ENCODE data around the gene ACOT8.
A peak's percentile ranks its signal among the peaks of the same experiment; 100 is the strongest.
"Not testable (repeated sequence)": the region's sequence is repeated elsewhere in the genome, so short reads cannot be mapped to it uniquely, and the experiment has no call there.

ACOT8 gene

DNA sequence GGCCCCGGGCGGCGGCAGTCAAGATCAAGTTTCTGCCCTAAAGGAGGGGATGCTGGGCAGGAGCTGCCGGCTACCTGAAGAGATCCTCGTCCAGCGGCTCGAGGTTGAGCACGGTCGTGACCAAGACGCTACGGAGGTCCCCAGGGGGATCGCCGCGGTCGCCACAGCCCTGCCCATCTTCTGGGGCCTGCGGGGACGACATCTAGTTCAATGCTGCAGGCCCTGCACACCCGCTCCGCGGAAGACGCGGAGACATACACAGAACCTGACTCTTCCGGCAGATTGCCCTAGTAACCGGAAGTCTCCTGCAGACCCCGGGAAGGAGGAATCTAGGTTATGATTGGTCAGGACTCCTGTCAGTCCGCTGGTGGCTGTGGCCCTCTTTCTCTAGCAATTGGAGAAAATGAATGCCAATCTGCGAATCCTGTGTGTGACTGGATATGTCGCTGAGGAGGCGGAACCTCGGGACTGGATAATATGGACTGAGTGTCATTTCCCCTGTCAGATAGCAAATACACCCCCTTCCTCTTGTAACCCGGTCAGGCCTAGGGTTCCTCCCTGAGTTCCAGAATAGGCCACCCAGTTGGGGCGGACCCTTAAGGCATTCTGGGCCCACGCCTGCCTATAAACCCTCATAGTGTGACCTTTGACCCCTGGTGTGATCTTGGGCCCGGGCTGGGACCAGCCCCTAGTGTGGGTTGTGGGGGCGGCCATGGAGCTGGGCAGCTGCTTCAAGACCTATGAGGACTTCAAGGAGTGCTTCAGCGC lies at the start of gene ACOT8, which contains the start of gene ZSWIM3:
Gene ACOT8 (minus strand): TSS at position 279 of the 768 bp plus-strand sequence. CDS start 77 bp downstream, at position 202.
Gene ZSWIM3 (plus strand): TSS at position 501 of the 768 bp plus-strand sequence. CDS start 212 bp downstream, at position 713.
- peak; percentile 95 for DNase-seq

DNA sequence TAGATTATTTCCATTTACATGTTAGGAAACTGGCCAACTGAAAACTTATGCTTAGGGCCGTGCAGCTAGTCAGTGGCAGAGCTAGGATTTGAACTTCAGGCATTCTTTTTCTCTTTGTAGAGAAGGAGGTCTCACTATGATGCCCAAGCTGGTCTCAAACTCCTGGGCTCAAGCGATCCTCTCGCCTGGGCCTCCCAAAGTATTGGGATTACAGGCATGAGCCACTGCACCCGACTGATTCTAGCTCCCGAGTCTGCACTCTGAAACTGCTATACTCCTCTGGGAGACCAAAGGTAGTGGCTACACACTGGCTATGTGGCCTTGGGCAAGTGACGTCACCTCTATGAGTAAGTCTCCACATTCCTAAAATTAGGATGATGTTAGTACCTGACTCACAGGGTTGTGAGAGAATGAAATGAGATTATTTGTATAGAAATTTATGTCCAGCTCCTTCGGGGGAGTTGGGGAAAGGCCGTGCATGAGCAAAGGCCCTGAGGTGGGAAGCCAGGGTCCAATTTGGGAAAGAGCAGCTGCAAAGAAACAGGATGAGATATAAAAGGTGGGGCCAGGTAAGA lies 48.4 kb upstream of the ACOT8 start:
- no peak for DNase-seq

DNA sequence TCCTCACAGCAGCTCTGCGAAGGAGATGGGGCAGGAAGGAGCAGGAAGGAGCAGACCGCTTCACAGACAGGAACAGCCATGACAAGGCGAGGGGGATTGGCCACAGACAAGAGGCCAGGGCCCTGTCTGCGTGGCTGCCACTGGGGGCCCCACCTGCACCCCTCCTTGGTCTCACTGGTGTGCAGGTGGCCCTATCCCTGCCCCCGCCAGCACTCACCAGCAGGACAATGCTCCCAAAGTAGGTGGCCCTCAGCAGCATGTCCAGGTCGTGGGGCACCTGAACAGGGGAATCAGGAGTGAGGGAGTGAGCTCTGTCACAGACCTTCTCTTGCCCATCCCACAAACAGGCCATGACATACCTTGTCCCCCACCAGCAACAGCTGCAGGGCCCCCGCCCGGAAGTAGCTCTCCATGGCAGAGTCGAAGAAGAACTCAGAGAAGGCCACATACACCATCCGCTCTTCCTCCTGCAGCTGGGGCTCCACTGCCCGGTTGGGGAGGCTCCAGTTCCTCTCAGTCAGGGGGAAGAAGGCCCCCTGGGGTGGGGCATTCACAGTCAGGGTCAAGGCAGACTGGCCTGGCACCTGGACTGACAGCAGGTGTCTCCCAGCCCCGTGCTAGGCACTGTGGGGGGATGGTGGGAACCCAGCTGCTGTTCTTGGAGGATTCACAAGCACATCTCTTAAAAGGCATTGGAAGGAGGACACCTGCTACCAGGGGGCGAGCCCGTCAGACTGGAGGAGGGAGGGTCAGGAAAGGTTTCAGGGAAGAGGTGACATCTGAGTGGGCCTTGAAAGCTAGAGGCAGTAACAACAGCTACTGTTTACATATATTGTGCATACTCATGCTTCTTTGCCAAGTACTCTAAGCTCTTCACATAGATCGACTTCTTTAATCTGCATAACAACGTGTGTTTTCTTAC lies 47.7 kb upstream of the ACOT8 start:
- DNase-seq = no peak

DNA sequence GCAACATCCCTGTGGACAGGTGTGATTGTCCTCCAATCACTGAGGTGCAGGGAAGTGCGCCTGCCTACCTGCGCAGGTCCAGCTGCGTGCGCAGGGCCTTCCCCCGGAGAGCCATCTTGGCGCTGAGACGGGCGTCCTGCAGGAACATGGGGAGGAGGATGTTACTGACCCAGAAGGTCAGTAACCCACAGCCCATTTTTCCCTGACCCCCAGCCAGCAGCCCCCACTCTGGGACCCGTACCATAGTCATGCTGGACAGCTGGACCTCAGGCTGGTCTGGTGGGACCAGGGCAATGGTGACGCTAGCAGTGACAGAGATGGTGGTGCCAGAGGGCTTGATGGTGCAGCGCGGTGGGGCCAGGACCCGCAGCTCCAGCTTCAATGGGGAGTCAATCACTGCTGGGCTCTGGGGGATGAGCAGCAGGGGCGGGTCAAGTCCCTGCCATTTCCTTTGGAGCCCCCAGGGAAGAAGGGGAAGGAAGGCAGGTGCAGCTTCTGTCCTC lies 45.1 kb upstream of the ACOT8 start:
- no peak for DNase-seq

DNA sequence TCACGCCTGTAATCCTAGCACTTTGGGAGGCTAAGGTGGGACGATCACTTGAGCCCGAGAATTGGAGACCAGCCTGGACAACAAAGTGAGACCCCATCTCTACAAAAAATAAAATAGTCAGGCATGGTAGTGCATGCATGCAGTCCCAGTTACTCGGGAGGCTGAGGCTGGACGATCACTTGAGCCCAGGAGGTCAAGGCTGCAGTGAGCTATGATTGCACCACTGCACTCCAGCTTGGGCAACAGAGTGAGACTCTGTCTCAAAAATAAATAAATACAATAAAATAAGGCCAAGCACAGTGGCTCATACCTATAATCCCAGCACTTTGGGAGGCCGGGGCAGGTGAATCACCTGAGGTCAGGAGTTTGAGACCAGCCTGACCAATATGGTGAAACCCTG lies 44.1 kb upstream of the ACOT8 start:
- DNase-seq = not testable (repeated sequence)

DNA sequence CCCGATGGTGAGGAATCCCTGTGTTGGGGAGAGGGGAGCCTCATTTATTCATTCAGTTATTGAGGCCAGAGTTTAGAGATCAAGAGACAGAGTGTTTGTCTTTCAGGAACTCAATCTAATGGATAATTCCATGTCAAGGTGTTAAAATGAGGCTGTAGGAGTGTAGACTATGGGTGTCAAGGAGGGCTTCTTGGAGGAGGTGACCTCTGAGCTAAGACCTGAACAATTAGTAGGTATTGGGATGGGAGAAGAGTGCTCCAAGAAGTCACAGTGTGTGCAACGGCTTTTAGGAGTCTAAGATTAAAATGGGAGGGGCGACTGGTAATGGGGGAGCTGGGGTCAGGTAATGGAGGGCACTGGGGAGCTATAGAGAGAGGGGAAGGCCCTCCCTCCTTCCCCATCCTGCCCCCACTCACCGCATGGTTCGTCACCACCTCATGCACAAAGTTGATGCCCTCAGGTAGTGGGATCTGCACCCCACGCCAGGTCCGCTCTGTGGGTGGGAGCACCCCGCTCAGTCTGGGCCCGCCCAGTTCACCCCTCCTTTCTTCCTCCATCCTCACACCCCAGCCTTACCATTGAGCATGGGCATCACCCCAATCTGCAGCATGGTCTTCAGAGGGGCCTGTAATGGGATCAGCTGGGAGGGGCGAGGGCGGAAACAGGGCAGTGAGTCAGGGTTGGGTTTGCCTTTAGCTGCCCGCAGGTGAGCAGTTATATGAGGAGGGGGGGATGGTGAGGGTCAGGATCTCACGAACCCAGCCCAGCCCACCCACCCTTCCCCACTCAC lies 42.0 kb upstream of the ACOT8 start:
- DNase-seq = no peak

DNA sequence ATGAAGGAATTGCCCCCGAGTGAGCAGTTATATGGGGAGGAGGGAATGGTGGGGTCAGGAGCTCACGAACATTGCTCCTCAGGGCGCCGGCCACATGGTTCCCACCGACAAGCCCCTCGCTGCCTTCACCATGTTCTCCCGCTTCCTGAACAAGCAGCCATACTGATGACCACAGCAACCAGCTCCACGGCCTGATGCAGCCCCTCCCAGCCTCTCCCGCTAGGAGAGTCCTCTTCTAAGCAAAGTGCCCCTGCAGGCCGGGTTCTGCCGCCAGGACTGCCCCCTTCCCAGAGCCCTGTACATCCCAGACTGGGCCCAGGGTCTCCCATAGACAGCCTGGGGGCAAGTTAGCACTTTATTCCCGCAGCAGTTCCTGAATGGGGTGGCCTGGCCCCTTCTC lies 41.1 kb upstream of the ACOT8 start:
- DNase-seq = no peak

DNA sequence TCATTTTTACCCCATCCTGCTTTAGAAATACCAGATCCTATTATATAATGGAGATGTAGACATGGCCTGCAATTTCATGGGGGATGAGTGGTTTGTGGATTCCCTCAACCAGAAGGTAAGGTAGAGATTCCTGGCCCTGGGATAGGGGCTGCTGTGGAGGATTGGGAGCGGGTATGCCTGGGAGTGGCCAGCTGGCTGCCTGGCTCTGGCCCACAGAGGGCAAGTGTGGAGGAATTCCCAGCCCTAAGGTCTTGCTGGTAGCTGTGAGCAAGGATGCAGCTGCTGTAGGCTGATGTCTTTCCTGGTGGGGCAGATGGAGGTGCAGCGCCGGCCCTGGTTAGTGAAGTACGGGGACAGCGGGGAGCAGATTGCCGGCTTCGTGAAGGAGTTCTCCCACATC lies 40.5 kb upstream of the ACOT8 start:
- DNase-seq = no peak

DNA sequence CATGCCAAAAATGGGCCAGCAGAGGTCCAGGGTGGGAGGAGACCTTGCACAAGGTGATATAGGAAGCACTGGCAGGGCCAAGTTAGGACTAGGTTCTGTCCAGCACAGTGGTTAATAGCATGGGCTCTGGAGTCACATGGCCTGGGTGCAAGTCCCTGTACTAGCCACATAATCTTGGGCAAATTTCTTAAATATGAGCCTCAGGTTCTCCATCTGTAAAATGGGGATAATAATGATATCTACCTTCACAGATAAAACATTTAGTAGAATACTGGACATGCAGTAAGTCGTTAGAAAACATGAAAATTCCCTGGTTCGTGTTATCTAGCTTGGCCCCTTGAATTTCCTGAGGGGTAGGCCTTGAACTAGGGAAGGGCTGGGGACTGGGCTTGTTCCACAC lies 40.1 kb upstream of the ACOT8 start:
- DNase-seq = no peak

DNA sequence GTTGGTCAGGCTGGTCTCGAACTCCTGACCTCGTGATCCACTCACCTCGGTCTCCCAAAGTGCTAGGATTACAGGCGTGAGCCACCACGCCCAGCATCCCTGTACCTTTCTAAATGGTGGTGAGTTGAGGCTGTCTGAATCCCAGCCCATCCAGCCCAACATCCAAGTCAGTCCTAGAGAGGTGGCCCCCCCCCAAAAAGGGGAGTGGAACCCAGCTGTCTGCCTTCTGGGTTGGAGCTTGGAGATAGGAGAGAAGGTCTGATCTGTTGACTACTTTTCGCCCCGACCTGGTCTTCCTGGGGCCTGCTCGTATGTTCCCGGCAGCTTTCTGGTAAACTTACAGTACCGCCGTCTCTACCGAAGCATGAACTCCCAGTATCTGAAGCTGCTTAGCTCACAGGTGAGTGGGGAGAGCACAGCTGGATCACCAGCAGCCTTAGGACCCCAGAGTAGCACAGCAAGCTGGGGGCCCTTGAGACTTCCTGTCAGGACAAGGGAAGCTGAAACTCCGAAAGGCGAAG lies 39.5 kb upstream of the ACOT8 start:
- DNase-seq = no peak

DNA sequence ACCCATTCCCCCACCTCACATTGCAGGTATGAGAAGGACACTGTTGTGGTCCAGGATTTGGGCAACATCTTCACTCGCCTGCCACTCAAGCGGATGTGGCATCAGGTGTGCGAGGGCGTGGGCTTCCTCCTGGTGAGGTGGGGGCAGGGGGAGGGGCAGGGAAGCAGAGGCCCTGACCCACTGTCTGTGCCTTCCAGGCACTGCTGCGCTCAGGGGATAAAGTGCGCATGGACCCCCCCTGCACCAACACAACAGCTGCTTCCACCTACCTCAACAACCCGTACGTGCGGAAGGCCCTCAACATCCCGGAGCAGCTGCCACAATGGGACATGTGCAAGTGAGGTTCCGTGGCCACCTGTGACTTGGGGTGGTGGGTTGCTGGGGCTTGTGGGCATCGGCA lies 37.6 kb upstream of the ACOT8 start:
- DNase-seq = no peak

DNA sequence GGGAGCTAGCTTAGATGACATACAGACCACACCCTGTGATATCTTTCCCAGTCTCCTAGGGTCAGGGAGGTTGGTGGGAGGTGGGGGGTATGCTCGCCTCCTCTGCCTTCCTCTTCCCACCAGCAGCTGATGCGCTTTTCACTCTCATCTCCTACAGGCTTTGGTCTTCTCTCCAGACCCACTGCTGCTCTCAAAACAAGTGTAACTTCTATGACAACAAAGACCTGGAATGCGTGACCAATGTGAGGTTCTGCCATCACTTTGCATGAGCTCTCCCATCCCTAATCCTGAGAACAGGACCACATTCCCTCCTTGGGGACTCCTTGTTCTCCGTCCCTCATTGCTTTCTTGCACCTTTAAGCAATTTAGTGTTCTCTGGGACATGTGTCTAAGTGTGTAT lies 36.6 kb upstream of the ACOT8 start:
- no peak for DNase-seq

DNA sequence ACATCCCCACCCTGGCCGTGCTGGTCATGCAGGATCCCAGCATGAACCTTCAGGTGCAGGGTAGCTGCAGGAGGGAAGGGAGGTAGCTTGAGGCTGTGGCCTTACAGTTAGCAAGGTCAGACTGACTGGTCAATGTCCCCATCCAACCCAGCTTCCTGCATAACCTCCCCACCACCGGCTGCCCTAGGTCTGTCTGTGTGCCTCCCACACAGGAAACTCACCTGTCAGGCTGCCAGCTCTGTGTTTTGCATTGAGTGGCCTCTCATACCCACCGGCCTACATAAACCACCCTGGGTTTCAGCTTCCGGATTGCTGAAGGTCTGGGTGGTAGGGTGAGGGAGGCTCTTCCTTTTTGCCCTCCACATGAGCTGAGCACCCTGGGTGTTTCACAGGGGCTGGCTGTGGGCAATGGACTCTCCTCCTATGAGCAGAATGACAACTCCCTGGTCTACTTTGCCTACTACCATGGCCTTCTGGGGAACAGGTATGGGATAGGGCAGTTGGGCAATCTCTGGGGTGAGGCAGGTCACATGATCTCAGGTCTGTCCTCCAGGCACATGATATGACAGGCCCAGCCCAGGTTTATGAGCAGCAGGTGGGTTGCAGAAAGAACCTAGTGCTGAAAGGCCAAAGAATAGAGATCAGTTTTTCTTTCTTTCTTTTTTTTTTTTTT lies 35.8 kb upstream of the ACOT8 start:
- peak; percentile 50 for DNase-seq

DNA sequence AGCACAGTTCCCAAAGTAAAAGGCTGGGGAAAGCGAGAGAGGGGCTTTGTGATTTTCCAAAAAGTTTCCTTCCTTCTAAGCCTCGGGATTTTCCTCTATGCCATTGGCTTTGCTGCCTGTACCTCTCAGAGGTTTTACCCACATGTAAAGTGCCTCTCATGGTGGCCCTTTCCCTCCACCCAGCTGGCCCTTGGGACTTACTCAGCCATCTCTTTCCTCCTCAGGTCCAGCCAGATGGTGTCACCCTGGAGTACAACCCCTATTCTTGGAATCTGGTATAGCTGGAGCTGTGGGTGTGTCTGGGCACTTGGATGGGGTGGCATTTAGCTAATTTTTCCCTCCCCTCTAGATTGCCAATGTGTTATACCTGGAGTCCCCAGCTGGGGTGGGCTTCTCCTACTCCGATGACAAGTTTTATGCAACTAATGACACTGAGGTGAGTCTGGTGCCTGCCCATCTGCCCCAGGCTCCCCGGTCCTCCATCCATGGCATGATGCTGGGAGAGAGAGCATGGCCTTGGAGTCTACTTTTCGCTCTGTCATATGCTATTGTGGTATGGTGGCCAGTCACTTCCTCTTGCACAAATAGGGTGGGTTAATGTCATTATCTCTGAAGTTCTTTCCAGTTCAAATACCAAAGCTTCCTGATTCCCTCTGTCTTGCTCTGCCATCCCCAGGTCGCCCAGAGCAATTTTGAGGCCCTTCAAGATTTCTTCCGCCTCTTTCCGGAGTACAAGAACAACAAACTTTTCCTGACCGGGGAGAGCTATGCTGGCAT lies 35.0 kb upstream of the ACOT8 start:
- no peak for DNase-seq

DNA sequence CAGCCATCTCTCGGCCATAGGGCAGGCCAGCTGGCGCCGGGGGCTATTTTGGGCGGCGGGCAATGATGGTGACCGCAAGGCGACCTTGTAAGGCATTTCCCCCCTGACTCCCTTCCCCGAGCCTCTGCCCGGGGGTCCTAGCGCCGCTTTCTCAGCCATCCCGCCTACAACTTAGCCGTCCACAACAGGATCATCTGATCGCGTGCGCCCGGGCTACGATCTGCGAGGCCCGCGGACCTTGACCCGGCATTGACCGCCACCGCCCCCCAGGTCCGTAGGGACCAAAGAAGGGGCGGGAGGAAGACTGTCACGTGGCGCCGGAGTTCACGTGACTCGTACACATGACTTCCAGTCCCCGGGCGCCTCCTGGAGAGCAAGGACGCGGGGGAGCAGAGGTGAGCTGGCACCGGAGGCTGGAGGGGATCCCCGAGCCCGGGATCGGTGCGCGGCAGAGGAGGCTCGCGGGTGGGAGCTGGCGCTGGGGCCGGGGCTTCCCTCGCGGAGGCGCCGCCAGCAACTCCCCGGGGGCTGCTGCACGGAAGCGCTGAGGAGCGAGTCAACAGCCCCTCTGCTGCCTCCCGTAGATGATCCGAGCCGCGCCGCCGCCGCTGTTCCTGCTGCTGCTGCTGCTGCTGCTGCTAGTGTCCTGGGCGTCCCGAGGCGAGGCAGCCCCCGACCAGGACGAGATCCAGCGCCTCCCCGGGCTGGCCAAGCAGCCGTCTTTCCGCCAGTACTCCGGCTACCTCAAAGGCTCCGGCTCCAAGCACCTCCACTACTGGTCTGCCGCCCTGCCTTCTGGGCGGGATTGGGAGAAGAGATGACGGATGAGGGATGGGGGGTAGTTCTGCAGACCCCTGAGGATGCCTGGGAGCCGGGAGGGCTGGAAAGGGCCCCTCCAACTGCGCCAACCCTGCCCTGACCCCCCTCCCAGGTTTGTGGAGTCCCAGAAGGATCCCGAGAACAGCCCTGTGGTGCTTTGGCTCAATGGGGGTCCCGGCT lies 34.1 kb upstream of the ACOT8 start, which contains the start of the genes CTSA and NEURL2:
Gene CTSA (plus strand): TSS at position 351 of the 999 bp plus-strand sequence. CDS start 234 bp downstream, at position 585.
Gene NEURL2 (minus strand): TSS at position 224 of the 999 bp plus-strand sequence. CDS start 217 bp downstream, at position 7.
- peak; percentile 78 for DNase-seq

DNA sequence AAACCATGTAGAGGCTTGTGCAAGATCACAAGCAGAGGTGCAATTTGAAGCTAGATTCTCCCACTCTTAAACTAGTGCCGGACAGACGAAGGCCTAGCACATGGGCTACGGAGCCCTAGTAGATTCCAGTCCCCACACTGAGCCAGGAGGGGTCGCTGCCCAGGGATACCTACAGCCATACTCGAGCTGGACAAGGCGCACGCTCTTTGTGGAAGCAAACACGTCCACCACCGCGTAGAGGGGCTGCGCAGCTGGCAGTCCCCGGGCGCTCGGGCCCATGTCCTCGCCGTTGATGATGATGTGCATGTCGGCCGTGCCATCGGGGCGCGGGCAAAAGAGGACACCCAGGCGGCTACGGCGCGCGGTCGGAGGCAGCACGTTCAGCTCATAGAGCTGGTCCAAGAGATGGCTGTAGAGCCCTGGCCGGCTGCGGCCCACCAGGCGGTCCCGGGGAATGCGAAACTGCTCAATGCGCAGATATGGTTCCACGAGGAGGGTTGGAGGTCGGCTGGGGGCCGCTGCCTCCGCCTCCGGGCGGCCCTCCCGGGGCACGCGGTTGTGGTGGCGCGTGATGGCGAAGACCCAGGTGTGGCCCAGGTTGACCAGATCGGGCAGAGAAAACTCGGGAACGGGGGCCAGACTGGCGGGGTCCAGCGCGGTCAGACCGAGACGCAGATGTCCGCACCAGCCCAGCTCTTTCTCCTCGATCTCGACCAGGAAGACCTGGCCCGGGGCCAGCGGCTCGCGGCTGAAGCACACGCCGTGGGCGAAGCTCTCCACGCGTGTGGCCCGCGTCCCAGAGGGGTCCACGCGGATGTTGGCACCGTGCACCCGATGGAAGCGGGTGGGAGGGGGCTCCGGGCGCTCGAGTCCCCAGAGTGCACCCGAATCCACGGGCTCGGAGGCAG lies 33.1 kb upstream of the ACOT8 start:
- DNase-seq = peak; percentile 43

DNA sequence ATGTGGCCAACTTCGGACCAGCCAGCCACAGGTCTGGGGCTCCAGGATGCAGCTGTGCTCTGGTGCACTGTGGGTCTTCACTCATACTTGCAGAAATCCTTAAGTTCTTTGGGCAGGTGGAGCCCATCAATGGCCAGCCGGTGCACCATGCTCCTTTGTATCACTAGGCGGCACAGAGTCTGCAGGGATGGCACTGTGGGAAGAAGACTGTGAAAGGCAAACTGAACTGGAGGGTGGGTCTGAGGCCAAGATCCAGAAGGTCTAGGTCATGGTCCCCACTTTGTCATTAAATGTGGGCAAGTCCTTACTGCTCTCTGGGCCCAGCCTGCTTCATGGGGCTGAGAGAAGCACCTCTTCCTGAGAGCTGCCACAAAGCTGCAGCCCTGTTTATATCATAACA lies 31.5 kb upstream of the ACOT8 start:
- DNase-seq = no peak

DNA sequence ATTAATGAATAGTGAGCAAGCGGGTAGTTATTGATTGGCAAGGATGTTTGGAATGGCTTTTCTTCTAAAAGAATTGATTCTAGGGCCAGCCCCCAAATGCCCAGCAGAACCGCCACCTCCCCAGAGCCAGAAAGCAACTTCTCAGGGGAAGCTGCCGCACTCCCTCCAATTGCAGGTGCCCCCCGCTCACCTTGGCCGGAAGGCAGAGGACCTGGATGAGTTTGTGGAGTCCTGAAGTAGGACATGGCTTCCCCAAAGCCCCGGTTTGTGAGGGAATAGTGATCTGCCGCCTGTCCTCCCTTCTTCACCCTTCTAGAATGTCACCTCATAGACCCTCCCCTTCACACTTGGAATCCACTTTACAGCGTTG lies 30.1 kb upstream of the ACOT8 start, which contains the start of gene SPATA25:
Gene SPATA25 (minus strand): TSS at position 277 of the 370 bp plus-strand sequence. CDS start 32 bp downstream, at position 245.
- DNase-seq = no peak

Measured in activated gamma-delta T cell treated with Interleukin-2 at 50 U/mL for 16 hours (primary cell).